Ecto neural progenitor cell (in vitro differentiated cells): ENCODE results near the gene HADHA.
"Not testable (repeated sequence)": the region's sequence is repeated elsewhere in the genome, so short reads cannot be mapped to it uniquely, and the experiment has no call there.

Source experiments
- DNase-seq: peaks from one replicate; pipeline ENCODE4 v3.0.0-alpha.2; 2018; ENCODE audit warnings: low spot score

Gene HADHA

DNA sequence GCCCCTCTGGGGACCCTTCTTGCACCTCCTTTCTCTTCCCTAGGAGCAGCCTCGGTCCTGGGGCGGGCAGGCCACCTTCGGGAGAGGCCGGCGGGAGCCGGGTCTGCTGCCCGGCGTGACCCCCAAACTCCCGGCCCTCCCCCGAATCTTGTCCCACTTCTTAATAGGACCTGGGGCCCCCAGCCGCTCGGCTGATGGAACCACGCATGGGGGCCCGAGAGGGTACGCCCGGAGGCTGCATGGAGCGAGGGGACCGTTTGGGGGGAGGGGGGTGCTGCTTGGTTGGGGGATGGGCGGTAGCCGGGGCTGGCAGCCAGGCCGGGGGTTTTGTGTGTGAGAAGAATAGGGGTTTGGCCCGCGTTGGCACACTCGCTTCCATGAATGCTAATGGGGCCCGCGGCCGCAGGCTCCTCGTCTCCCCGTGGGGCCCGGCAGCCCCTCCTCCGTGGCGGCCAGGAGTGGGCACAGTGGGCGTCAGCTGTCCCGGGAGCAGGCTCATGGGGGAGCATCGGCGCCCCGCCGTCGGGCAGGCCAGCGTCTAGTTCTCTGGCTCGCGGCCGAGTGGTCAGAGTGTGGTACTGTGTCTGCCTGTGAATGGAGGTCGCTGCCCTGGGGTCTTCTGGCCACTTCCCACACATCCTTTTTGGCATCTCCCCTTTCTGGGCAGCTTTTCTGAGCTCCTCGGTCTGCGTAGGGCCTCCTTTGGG lies 70.5 kb downstream of the HADHA start:
- DNase-seq = peak; percentile 69

DNA sequence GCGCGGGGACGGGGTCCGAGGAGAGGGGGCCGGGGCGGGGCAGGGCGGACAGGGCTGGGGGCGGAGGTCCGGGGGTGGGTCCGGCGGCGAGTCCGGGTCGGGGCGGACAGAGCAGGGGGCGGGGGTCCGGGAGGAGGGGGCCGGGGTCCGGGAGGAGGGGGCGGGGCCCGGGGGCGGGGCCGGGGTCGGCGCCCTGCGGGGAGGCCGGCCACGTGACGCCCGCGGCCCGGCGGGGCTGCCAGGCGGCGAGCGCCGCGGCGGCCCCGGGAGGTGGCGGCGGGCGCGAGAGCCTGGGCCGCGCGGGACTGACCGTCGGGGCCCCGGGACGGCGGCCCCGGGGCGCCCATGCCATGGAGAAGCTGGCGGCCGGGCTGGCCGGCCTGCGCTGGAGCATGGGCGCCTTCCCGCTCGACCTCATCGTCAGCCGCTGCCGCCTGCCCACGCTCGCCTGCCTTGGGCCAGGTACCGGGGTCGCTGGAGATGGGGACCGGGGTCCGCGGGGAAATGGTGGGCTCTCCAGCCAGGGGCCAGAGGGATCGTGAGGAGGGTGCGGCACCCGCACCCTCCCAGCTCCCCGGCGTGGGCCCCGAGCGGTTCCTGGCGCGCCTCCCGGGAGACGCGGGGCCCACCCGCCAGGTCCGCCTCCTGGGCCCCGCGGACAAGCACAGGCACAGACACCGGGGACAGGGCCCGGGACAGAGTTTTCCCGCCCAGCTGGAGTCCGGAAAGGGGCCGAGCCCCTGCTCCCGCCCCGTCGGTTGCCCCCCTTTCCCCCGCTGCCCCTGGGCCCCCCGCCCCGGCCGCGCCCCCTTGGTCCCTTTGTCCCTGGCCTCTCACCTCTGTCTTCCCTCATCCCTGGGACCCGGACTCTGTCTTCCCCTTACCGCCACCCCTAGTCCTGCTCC lies 71.3 kb downstream of the HADHA start, which contains the start of gene GAREM2:
Gene GAREM2, plus strand, starts transcription at position 218 of the 905 bp plus-strand sequence. Its CDS starts 133 bp downstream, at position 351.
- peak; percentile 75 for DNase-seq

DNA sequence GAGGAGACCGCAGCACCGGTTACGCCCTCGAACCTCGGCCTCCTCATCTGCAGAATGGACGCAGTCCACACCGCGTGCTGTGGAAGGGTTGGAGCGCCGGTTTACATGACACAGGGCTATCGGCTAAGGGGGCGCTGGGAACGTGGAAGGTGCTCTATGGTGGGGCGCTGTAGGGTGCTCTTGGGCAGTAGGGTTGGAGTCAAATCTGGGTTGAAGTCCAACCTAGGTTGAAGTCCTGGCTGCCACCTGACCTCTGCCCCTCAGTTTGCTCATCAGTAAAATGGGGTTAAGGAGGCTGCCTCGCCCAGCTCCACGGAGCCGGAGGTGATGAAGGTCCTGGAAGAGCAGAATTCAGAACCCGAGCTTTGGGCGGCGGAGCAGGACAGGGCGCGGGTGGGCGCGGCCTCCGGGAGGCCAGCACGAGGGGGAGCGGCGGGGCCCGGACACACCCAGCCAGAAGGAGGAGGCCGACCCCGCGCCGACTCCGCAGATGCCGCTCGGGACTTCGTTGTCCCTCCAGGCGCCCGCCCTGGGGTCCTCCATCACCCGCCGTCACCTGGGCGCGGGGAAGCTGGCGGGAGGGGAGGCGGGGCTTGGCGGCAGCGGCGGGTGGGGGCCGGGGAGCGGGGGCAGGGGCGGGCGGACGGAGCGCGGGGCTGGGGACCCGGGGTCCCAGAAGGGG lies 72.1 kb downstream of the HADHA start:
- no peak for DNase-seq

DNA sequence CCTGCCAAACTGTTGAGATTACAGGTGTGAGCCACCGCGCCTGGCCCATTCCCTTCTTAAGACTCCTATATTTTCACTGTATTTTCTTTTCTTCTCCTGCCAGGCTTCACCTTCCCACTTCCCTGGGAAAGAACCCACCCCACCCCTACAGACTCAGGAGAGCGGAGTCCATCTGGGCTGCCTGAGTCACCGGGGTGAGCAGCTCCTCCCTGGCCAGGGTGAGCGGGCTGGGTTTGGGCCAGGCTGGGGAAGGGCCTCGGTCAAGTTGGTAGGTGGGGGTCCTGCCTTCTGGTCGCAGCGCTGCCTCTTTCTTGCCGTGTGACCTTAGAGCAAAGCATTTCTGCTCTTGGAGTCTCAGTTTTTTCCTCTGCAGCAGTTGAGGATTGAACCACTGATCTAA lies 73.6 kb downstream of the HADHA start:
- DNase-seq = no peak

DNA sequence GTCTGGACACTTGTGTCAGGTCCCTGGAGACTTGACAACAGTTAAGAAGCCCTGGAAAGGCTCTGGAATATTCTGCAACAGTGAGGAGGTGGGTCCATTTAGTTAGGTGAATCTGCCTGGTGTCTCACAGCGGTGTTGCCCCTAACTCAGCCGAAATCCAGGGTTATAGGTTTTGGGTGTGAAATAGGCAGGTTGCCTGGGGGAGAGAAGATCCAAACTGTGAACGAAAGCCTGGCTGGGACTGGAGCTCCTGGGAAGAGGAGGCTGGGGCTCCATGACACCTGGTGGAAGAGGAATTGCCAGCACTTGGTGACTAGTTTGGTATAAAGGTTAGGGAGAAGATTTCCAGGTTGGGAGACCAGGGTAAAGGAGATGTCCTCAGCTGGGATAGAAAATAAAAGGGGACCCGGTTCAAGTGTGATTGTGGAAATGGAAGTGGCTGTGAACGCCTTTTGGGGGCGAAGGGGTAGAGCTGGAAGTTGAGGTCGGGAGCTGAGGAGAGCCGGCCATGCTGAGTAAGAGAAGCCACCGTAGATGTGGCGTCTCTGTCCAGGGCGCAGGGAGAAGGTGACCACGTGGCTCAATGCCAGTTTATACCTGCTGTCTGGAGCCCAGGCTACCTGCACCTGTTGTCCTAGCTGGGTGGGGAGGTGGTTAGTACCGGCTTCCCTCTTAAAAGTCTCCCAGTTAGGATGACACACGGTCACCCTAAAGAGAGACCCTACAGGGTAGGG lies 74.6 kb downstream of the HADHA start:
- DNase-seq = no peak

DNA sequence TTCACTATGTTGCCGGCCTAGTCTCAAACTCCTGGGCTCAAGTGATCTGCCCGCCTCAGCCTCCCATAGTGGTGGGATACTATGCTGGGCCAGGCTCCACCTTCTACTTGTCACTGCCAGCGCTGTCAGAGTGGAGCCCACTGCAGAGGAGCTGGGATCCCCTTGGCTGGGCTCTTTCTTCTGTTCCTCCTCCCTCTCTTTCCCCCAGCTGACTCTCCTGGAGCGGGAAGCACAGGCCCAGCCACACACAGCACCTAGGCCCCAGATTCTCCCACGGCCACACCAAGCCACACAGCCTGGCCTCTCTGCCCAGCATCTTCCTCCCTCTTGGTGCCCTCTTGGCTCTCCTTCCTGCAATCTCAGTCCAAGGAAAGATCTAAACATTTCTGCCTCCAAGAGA lies 75.2 kb downstream of the HADHA start:
- DNase-seq = no peak

DNA sequence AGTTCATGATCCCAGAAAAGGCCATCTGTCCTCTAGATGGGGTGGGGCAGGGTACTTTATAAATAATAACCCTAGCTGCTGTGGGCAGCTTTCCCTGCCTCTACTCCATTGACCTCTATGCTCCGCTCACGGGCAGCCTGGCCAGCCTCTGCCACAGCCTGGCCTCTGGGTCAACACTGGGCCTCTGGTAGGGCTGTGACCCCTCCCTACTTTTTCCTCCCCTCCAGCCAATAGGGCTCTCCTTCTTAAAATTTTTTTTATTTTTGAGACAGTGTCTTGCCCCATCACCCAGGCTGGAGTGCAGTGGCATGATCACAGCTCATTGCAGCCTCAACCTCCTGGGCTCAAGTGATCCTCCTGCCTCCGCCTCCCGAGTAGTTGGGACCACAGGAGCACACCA lies 75.6 kb downstream of the HADHA start:
- DNase-seq = no peak

- DNase-seq = not testable (repeated sequence)
These were observed 77.9 kb downstream of the HADHA start for GRCh38 chr2:26166541-26166940.

DNA sequence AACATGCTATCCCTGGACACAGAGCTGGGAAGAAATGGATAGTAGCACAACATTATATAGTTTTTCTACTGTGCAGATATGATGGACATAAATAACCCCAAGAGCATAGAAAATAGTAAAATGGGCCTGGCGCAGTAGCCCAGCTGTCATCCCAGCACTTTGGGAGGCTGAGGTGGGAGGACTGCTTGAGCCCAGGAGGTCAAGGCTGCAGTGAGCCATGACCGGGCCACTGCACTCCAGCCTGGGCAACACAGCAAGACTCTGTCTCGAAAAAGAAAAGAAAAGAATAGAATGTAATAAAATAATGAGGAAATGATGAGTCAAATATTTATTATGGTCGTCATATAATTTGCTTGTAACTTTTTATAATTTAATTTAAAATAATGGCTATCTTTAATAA lies 79.0 kb downstream of the HADHA start:
- DNase-seq = no peak

DNA sequence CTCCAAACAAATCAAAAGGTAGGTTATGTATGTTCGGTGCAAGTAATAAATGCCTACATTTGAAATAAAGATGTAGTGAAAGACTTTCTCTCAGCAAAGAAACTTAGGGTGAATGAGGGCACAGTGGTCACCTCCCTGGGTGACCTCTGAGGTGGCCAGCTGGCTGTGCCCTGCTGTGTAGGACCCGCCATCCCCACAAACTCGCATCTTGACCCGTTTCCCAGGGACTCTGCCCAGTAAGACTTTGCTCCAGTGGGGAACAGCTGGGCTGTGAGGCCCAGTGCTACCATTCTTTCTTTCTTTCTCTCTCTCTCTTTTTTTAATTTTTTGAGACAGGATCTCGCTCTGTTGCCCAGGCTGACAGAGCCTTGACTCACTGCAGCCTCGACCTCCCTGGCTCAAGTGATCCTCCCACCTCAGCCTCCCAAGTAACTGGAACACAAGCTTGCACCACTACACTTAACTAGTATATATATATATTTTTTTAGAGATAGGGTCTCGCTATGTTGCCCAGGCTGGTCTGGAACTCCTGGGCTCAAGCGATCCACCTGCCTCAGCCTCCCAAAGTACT lies 79.7 kb downstream of the HADHA start:
- no peak for DNase-seq

DNA sequence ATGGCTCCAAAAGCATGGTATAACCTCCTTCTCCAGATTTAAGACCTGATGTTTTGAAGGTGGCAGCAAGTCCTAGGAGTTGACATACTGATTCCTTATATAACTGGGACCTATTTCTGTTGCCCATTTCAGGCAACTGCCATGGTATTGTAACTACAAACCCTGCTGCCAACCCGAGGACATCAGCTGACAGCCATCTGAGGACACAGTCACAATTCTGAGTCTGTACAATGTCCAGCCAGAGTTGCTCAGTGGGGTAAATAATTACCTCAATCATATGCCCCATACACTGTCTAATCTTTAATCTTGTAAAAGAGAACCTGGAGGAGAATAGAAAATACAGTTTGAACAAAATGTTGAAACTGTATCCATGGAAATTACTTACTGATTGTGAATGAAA lies 80.2 kb downstream of the HADHA start:
- DNase-seq = no peak

- no peak for DNase-seq
These were observed 81.5 kb downstream of the HADHA start for GRCh38 chr2:26162963-26163362.

DNA sequence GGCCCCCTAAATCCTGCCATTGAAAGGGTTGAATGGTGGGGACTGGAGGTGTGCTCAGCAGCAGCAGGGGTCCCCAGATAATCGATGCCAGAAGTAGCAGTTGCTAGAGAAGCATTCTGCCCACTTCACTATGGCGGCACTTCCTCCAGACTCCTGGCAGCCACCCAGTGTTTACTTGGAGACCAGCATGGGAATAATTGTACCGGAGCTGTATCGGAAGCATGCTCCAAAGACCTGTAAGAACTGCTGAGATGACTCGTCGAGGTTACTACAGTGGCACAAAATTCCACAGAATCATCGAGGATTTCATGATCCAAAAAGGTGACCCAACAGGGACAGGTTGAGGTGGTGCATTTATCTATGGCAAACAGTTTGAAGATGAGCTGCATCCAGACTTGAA lies 82.5 kb downstream of the HADHA start:
- no peak for DNase-seq

GRCh38 chr2:26157580-26157979 lies 86.9 kb downstream of the HADHA start:
- DNase-seq = no peak

- no peak for DNase-seq
These were observed 94.2 kb downstream of the HADHA start for GRCh38 chr2:26150243-26150642.

GRCh38 chr2:26148501-26148900 lies 95.9 kb downstream of the HADHA start:
- DNase-seq = no peak

DNA sequence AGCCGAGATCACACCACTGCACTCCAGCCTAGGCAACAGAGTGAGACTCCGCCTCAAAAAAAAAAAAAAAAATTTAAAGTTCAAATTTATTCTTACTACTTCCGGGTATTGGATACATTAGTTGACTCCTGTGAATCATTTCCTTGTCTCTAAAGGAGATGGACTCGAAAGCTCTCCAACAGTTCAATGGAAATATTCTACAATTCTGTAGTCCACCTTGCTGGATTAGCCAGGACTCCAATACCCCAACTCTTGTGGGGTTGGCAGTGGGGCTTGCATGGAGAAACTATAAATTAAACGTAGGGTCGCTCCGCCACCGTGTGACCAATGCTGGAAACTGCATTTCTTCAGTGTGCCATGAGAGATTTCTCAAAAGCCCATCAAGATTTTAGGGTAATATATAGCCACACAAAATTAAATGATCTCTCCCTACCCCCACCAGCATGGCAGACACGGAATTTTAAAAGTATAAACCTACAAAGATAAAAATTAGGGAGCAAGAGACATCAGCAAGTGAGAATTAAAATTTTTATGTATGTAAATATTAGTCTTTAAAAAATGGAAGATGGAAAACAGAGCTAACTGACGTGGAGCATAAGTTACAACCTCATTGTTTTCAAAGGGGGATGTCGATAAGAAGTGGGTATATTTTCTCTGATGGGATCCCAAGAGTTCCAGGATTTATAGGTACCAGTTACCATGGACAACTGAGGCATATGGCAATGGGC lies 99.3 kb downstream of the HADHA start:
- peak; percentile 75 for DNase-seq

DNA sequence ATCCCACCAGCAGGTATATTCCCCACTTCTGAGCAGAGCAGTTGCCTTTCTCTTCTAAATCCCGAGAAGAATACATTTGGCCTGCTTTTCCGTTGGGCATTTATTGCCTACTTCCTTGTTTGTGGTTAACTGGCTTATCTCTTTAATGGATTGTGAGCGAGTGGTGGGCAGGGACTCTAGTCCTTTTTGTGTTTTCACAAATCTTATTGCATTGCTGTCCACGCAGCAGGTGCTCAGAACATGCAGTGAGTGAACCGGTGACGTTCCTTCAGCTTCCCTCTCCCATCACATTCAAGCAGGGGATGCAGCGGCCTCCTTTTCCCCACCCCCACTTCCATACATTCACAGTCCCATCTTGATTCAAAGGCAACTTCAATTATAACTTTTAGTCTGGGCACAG lies 100.4 kb downstream of the HADHA start:
- DNase-seq = no peak

DNA sequence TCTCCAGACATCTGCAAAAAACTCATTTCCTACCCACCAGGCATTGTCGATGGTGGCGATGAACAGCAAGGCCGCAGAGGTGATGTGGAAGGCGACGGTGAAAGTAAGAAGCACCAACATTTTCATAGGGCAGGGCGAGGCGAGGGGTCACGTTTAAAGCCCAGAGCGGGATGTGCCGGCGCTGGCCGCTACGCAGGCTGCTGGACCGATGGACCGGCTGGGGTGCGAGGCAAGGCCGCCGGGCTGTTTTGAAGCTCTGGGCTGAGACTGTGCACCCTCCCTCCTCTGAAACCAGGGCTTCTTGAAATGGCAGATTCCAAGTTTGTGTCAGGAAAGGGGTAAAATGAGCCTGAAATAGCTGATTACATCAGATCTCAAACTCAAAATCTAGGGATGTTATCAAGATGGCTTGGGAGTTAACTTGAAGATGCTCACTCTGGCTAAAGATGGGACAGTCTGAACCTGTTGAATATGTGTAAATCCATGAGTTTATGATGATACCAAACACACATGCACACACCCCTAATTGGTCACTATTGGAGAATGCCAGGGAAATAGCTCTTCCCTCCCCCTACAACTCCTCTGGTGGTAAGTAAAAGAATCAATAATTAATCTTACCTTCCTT lies 103.2 kb downstream of the HADHA start:
- DNase-seq = no peak
